Vein endothelial cell (primary cell): ENCODE data around the gene SLC7A8. TPM values are rescaled to one million over a fixed set of nuclear protein-coding genes. Genes with fewer than 3 reads are reported as not detected.

Experiments
- small RNA-seq: library from RNA; depleted of rRNA; stranded (forward); fragments of <200 nt; gene quantifications from one replicate; pipeline ENCODE3, GENCODE V24; 2012
- total RNA-seq: library from RNA; depleted of rRNA; stranded (reverse); fragments of >200 nt; gene quantifications from 2 replicates; pipeline ENCODE4 v1.2.3, GENCODE V29; 2012

The SLC7A8 gene
- total RNA-seq = 0.19 and 0.33 TPM in 2 replicates

DNA sequence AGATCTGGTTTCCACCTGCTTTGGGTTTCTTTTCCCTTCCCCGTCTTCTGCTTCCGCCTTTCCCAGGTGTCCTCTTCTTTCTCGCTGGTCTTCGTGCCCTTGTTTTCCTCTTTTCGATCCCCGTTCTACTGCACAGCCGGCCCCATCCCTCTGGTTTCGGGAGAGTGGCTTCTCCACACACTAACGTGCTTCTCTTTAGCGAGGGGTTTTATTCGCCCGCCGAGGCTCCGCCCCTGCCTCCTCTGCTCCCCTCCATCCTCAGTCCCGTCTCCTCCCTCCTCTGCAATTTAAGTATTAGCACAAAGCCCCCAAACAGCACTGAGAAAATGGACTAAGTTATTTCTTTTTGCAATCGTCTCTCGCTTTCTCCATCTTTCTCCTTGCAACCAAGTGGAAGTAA is at the start of gene SLC7A8:
Gene SLC7A8, minus strand, starts transcription at position 182 of the 400 bp plus-strand sequence. CDS start 746 bp downstream, outside the sequence.

DNA sequence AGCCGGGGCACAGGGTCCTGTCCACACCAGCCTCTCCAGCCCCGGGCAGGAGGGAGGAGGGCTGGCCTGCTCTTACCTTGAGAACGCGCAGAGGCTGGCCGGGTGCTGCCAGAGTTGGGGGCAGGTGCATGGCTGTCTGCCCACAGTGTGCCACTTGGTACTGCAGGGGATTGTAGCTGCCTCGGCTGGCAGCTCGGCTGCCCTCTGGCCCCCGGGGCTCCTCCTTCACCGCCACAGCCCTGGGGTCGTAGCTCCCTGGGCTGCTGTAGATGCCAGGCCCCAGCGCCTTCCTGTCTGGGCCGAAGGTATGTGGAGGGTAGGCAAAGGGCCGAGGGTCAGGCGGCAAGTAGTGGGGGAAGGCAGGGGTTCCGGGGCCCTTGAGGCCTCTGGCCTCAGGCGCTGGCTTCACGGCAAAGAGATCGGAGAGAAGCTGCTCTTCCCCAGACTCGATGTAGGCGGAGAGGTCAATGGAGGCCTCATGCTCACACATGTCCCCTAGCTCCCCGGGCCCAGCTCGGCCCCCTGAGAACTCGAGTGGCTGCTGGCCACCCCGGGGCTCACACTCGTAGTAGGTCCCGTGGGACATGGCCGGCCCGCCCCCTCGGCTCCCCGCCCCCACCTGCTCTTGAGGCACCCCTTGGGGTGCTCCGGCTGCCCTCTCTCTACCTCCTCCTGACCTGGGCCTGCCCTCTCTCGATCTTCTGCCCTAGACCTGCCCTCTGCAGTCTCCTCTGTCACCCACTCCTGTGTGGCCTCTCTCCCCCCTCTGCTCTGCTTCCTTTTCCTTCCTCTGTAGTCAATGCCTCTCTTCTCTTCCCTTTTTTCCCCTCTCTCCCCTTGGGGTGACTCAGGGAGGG is 64.7 kb downstream of the SLC7A8 start, which contains the start of gene CEBPE:
Gene CEBPE, minus strand, starts transcription at position 750 of the 857 bp plus-strand sequence. Its CDS starts 164 bp downstream, at position 586.

DNA sequence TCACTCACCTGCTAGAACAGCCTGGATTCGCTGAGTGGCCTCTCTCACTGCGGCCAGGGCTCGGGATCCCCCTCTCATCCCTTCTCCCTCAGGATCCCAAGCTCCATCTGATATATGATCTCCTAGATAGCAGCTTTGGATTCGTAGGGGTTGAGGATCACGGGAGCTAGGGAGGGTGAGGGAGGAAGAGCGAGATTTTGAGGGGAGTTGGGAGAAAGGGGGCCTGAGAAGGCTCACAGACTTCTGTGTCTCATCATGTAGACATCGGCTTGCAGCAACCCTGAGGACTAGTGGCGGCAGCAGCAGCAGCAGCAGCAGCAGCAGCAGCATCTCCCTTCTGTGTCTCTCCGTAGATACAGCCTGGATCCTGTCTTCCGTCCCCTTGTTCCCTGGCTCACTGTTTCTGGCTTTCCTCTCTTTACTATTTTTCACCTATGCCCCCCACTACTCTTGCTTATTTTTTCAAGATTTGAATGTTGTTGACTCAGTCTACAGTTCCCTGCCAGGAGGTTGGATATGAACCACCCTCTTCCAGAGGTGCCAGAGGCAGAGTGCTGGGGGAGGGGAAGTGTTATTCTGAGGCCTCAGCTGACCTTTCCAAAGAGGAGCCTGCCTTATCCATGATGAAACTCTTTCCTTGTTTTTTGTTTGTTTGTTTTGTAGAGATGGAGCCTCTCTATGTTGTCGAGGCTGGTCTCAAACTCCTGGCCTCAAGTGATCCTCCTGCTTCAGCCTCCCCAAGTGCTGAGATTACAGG is 78.7 kb downstream of the SLC7A8 start, which contains the start of gene CIROP:
Gene CIROP, minus strand, starts transcription at position 399 of the 757 bp plus-strand sequence. Its CDS starts 69 bp downstream, at position 330.

DNA sequence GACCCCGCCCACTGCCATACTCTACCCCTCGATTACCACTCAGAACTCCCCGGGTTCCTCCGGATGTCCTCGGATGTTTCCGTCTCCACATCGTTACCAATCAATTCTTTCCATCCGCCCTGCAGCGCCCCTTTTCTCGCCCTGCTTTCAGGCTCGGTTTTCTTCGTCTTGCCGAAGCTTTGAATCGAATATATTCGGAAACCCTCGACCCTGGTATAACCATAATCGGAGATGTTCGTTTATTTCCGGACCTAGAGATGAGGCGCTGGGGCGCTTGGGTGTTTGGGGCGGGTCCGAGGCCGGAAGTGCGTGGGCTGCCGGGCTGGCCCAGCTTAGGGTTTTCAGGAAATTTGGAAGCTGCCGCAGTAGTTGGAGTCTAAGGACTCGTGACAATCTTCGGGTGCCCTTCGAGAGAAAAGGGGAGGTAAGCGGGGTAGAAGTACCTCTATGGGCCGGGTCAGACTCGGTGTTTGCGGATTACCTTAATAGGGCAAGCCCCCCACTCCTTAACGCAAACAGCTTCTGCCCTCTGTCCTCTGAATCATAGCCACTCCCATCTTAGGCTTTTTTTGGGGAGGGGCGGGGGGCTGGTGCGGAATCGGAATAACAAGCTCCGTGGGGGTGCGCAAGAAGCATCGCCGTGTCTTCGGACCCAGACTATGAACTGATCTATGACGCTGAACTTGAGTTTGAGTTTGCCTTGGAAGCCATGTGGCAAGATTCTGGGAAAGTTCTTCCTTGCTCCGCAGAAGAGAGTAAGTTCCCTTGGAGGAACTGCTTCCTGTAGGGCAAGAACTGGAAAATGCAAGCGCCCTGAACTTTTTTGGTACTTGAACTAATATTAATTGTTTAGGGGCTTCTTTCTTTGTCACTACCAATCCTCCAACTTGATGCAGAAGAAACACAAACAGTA is 88.0 kb downstream of the SLC7A8 start, which contains the start of gene C14orf119:
Gene C14orf119, plus strand, starts transcription at position 310 of the 913 bp plus-strand sequence. CDS start 2,154 bp downstream, outside the sequence.

DNA sequence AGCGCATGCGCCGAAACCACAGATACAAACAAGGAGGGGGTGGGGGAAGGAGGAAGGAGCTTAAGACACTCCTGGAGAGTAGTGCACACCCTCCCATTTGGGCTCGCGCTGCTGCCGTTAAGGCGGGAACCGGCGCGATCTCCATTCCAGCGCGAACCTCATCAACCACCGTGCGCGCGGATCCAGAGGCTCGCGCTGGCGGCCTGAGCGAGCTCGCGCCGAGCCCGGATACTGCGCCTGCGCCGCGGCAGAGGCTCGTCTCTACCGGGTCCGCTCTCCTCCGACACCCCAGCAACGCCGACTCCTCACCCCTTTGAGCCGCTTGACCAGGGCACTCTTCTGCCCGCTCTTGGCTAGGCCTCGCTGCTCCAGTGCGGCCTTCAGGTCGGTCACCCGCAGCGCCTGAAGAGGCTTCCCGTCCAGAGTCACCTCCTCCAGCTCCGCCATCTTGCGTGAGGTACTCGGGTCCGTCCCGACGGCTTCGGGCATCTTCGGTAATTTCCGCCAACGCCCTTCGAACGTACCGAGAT is 88.7 kb downstream of the SLC7A8 start, which contains the start of gene ACIN1:
Gene ACIN1, minus strand, starts transcription at position 471 of the 530 bp plus-strand sequence. Its CDS starts 24 bp downstream, at position 447.

Small RNA genes within 50 kb of the gene (small RNA-seq; reads per million reads assigned to genes)
- gene AL049829.1 (not detected), gene RNU6-1138P (not detected)

Other genes with a start within 250 kb of the SLC7A8 start
- gene HAUS4, start 226.6 kb downstream of the SLC7A8 start, total RNA-seq = 46.7 and 60.8 TPM in 2 replicates
- gene AJUBA, start 201.1 kb downstream of the SLC7A8 start, total RNA-seq = 54.9 and 71.9 TPM in 2 replicates
- 5.8 and 6.2 TPM in 2 replicates for gene C14orf93, start 173.5 kb downstream of the SLC7A8 start, total RNA-seq
- 184 and 233 TPM in 2 replicates for gene PSMB5, start 148.8 kb downstream of the SLC7A8 start, total RNA-seq
- not detected in 2 replicates for gene PSMB11, start 141.4 kb downstream of the SLC7A8 start, total RNA-seq
- 10.8 and 18.9 TPM in 2 replicates for gene CDH24, start 126.1 kb downstream of the SLC7A8 start, total RNA-seq
- 97.0 and 102 TPM in 2 replicates for gene ACIN1, start 88.5 kb downstream of the SLC7A8 start, total RNA-seq
- gene C14orf119, start 88.2 kb downstream of the SLC7A8 start, total RNA-seq = 37.7 and 45.7 TPM in 2 replicates
- gene CIROP, start 78.7 kb downstream of the SLC7A8 start, total RNA-seq = not detected in 2 replicates
- gene CEBPE, start 64.4 kb downstream of the SLC7A8 start, total RNA-seq = not detected in 2 replicates
- not detected in 2 replicates for gene RNF212B, start 54.3 kb upstream of the SLC7A8 start, total RNA-seq
- gene HOMEZ, start 102.5 kb upstream of the SLC7A8 start, total RNA-seq = 9.5 TPM in 2 replicates
- 5.3 and 5.6 TPM in 2 replicates for gene PPP1R3E, start 119.2 kb upstream of the SLC7A8 start, total RNA-seq
- 18.3 and 24.6 TPM in 2 replicates for gene BCL2L2, start 123.2 kb upstream of the SLC7A8 start, total RNA-seq
- gene PABPN1, start 137.8 kb upstream of the SLC7A8 start, total RNA-seq = 54.5 and 74.8 TPM in 2 replicates
- gene SLC22A17, start 169.2 kb upstream of the SLC7A8 start, total RNA-seq = 0.76 and 1.6 TPM in 2 replicates
- not detected in 2 replicates for gene EFS, start 181.5 kb upstream of the SLC7A8 start, total RNA-seq
- gene IL25, start 189.1 kb upstream of the SLC7A8 start, total RNA-seq = not detected in 2 replicates
- gene CMTM5, start 193.4 kb upstream of the SLC7A8 start, total RNA-seq = not detected in 2 replicates
- gene MYH6, start 224.6 kb upstream of the SLC7A8 start, total RNA-seq = not detected in 2 replicates